ENCODE results near the gene SFSWAP. TPM values are rescaled to one million over a fixed set of nuclear protein-coding genes. Genes with fewer than 3 reads are reported as not detected.

SFSWAP gene
- total and polyA plus RNA-seq, 8 donors = 14.8 to 194 (median 45.2) TPM

DNA sequence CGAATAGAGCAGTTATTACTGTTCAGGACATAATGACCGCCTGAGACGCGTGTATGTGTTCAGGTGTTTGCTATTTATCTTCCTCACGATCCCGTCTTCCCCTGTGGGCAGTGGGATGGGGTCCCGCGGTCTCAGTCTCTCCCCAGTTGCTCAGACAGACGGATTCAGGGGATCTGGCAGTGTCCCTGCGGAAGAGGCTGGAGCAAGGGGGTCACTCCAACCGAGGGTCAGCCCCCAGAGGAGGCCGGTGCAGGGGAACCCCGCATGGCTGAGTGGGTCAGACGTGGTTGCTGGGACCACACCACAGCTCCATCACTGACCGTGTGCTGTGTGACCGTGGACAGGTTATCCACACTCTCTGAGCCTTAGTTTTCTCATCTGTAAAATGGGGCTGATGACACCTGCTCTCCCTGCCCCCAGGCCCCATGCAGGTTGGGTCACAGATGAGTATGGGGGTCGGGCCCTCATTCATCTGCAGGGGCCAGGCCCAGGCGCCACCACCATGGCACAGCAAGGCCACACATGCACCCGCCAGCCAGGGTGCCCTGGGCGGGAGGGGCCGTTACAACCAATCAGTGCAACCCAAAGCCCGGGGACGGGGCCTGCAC, 122.5 kb downstream of the SFSWAP start:
- WGBS, 5 donors = 72 to 77% (median 76%) methylated on average over 18 to 23 of the region's 23 CpGs

DNA sequence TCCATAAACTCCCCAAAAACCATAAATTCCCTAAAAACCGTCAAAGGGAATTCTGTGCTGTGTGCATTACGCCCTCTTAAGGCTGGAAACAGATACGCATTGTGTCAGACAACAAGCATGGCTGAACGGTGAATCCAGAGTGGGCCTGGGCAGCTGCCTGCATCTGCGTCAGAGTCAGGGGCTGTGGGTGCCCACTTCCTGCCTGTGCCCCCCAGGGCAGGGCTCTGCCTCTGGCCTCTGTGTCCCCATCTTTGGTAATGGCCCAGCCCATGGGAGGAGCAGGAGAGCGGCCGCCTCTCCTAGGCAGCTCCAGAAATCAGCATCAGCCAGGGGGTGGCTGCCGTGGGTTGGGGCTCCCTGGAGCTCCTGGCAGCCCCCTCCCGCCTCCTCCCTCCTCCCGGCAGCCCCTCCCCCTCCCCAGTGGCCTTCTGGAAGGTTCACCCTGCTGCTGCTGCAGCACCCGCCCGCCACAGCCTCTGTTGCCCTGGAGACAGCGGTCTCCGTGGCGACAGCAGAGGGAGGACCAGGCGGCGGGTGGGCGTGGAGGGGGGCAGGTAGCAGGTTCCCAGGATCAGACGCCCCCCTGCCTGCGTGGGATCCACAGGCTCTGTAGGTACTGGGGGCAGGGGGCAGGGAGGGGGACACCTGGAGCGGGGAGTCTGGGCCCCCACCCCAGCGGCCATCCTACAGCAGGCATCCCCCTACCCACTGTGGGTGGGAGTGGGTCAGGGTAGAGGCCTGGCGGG, 123.2 kb downstream of the SFSWAP start:
- peak in 1 of 2 donors; percentile 61 for DNase-seq
- H3K9me3 ChIP-seq = no peaks in the 10 kb centered on the region
- H3K4me1 ChIP-seq = peaks cover 22 to 42% (median 36%) of the 10 kb centered on the region in 4 donors
- 37 to 51% (median 46%) methylated on average over 12 to 23 of the region's 23 CpGs for WGBS, 5 donors
- H3K27ac ChIP-seq = no peak overlapping the region
- H3K36me3 ChIP-seq = no peaks in the 10 kb centered on the region
- H3K27me3 ChIP-seq = peaks cover 11 to 93% (median 58%) of the 10 kb centered on the region in 3 donors
- intact Hi-C loops (cut with DNase I; ENCODE audit: low total_unique reads) = no loop called here
- TF ChIP-seq POLR2AphosphoS5 (IDR thresholded peaks at IDR 0.05) = no peak
- TF ChIP-seq, protein P1, sequence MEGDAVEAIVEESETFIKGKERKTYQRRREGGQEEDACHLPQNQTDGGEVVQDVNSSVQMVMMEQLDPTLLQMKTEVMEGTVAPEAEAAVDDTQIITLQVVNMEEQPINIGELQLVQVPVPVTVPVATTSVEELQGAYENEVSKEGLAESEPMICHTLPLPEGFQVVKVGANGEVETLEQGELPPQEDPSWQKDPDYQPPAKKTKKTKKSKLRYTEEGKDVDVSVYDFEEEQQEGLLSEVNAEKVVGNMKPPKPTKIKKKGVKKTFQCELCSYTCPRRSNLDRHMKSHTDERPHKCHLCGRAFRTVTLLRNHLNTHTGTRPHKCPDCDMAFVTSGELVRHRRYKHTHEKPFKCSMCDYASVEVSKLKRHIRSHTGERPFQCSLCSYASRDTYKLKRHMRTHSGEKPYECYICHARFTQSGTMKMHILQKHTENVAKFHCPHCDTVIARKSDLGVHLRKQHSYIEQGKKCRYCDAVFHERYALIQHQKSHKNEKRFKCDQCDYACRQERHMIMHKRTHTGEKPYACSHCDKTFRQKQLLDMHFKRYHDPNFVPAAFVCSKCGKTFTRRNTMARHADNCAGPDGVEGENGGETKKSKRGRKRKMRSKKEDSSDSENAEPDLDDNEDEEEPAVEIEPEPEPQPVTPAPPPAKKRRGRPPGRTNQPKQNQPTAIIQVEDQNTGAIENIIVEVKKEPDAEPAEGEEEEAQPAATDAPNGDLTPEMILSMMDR (IDR thresholded peaks at IDR 0.05) = no peak
- no peak for TF ChIP-seq EP300 (IDR thresholded peaks at IDR 0.05)
- no peak for TF ChIP-seq POLR2A (IDR thresholded peaks at IDR 0.05)
- no peak overlapping the region for H3K4me3 ChIP-seq

More for the DNA sequence above, 122.5 kb downstream of the SFSWAP start:
- Histone ChIP-seq H3K4me3 (no peak overlapping the region), H3K4me1 (peaks cover 28 to 49% (median 42%) of the 10 kb centered on the region in 4 donors), H3K27me3 (peaks cover 13 to 93% (median 64%) of the 10 kb centered on the region in 3 donors), H3K9me3 (no peaks in the 10 kb centered on the region), H3K36me3 (no peaks in the 10 kb centered on the region), H3K27ac (no peak overlapping the region)
- DNase-seq = no peak
- TF ChIP-seq POLR2AphosphoS5 (IDR thresholded peaks at IDR 0.05) (no peak), POLR2A (IDR thresholded peaks at IDR 0.05) (no peak)
- intact Hi-C loops (cut with DNase I; ENCODE audit: low total_unique reads) = no loop called here

DNA sequence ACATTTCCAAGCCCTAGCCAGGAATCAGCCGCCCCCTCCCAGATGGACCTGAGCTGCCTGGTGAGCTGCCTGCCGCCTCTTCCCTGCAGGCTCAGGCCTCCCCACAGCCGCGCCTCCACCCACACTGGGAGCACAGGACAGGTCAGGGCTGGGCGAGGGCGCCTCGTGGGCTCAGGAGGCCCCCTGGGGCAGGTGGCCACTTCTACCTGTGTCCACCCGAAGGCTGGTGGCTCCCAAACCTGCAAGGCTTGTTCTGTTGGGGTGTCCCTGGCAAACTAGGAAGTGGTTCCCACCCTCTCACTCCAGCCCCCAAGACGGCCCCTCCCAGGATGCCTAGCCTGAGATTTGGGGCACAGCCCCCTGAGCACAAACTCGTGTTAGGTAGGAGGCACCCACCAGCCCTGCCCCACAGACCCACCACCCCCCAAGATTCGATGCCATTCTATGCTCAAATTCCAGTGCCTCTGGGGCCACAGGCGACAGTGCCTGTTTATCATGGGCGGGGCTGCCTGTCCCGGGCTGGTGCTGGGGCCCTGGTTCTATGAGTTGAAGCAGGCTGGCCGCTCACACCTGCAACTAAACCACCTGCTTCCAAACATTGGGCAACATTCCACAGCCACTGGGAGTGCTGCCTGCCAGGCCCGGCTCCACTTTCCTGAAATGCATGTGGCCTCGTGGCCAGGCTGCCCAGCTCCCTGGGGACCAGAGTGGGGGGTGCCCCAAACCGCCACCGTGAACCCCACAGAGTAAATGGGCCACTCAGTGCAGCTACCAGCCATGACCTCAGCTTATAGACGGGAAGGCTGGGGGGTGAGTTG, 124.1 kb downstream of the SFSWAP start:
- no peak overlapping the region for H3K27ac ChIP-seq
- intact Hi-C loops (cut with DNase I; ENCODE audit: low total_unique reads) = no loop called here
- peaks cover 6 to 84% (median 48%) of the 10 kb centered on the region in 3 donors for H3K27me3 ChIP-seq
- no peaks in the 10 kb centered on the region for H3K9me3 ChIP-seq
- peaks cover 12 to 33% (median 26%) of the 10 kb centered on the region in 4 donors for H3K4me1 ChIP-seq
- H3K36me3 ChIP-seq = no peaks in the 10 kb centered on the region
- DNase-seq = peak; percentile 48 to 59
- 32 to 57% (median 43%) methylated on average over 8 to 20 of the region's 20 CpGs for WGBS, 5 donors
- TF ChIP-seq, protein P1 (IDR thresholded peaks at IDR 0.05) = no peak
- no peak for TF ChIP-seq POLR2A (IDR thresholded peaks at IDR 0.05)
- no peak for TF ChIP-seq EP300 (IDR thresholded peaks at IDR 0.05)
- TF ChIP-seq POLR2AphosphoS5 (IDR thresholded peaks at IDR 0.05) = no peak
- no peak overlapping the region for H3K4me3 ChIP-seq

DNA sequence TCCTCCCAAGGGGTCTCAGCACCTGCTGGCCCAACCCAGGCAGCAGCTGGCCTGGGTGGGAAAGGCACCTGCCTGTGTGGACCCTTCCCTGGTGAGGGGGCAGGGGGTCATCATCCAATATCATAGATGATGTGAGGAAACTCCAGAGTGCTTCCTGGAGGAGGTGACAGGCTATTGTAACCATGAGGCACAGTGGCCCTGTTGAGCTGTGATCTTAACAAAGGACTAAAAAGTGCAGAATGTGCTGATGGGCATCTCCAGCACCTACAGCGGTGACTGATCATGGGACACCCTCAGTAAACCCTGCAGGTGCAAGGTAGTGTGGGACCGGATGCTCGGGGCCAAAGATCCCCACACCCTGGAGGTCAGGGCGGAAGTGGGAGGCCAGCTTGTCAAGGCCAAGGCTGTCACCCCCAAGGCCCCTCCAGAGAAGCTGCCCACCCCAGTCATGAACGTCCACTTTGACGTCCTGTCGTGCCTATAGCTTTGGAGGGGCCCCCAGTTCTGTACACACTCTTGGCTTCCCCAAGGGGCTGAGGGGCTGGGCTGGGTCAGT, 124.8 kb downstream of the SFSWAP start:
- Histone ChIP-seq H3K4me3 (no peak overlapping the region), H3K9me3 (no peaks in the 10 kb centered on the region), H3K36me3 (no peaks in the 10 kb centered on the region), H3K4me1 (peaks cover 6 to 26% (median 20%) of the 10 kb centered on the region in 4 donors), H3K27me3 (peaks cover 6 to 77% (median 41%) of the 10 kb centered on the region in 3 donors), H3K27ac (no peak overlapping the region)
- TF ChIP-seq POLR2AphosphoS5 (IDR thresholded peaks at IDR 0.05) (no peak), EP300 (IDR thresholded peaks at IDR 0.05) (no peak), POLR2A (IDR thresholded peaks at IDR 0.05) (no peak)
- TF ChIP-seq, protein P1 (IDR thresholded peaks at IDR 0.05) = no peak
- 75 to 89% (median 80%) methylated on average over 5 to 7 of the region's 7 CpGs for WGBS, 5 donors
- no peak for DNase-seq
- intact Hi-C loops (cut with DNase I; ENCODE audit: low total_unique reads) = no loop called here

Measured in stomach (tissue), 9 donors.